Panc1 (cell line): ENCODE measurements around the gene GADL1. TPM values are rescaled to one million over a fixed set of nuclear protein-coding genes. Genes with fewer than 3 reads are reported as not detected.

Experiments used
- ATAC-seq: fragments of 200-7000 bp; cut with Tn5 transposase; 2 replicates; pipeline ENCODE4 v1.9.1; 2020; ENCODE audit warnings: mild to moderate bottlenecking, moderate library complexity
- BruUV-seq: library from RNA; stranded (reverse); fragments of 400-500 nt; replicated peaks from 2 replicates; lab custom pipeline; 2021; lab: Mats Ljungman, UMichigan
- CTCF ChIA-PET: fragments of 300-600 bp; sonication (Branson Sonifier 250); formaldehyde crosslinking; loops from one replicate; lab custom pipeline; 2022; ENCODE audit warnings: antibody characterized with exemption; lab: Charles Lee
- POLR2A ChIA-PET: fragments of 300-600 bp; sonication (Branson Sonifier 250); formaldehyde crosslinking; loops from one replicate; lab custom pipeline; 2022; ENCODE audit warnings: antibody characterized with exemption; lab: Charles Lee
- DNase-seq: peaks from one replicate; pipeline ENCODE4 v3.0.0-alpha.2; 2010; ENCODE audit warnings: low read depth, low spot score
- H3K27ac ChIP-seq: 2 replicates; pipeline ENCODE4 v1.5.1; 2011; ENCODE audit warnings: mild to moderate bottlenecking, low read length, inconsistent platforms
- H3K27me3 ChIP-seq: fragments of 200-500 bp; sonication (Bioruptor generic); 2 replicates; pipeline ENCODE4 v1.6.0; 2014; ENCODE audit warnings: low read length, inconsistent platforms; ENCODE audit not compliant: control insufficient read depth, insufficient read depth
- H3K36me3 ChIP-seq: fragments of 200-500 bp; sonication (Bioruptor generic); 2 replicates; pipeline ENCODE4 v1.5.1; 2014; ENCODE audit warnings: inconsistent platforms, mild to moderate bottlenecking, low read length, moderate library complexity; ENCODE audit not compliant: control insufficient read depth, insufficient read depth
- H3K4me1 ChIP-seq: 2 replicates; pipeline ENCODE4 v1.5.1; 2011; ENCODE audit warnings: inconsistent platforms, mild to moderate bottlenecking, low read length, moderate library complexity; ENCODE audit not compliant: control insufficient read depth, insufficient read depth
- H3K4me3 ChIP-seq, 2 experiments: 2 replicates each; pipeline ENCODE4 v1.5.1; 2011 to 2012; ENCODE audit warnings: low read depth in 2 of 2, low read length in 2 of 2, mild to moderate bottlenecking in 2 of 2, inconsistent platforms in 1 of 2, moderate library complexity in 1 of 2
- H3K9me3 ChIP-seq: fragments of 200-500 bp; sonication (Bioruptor generic); 2 replicates; pipeline ENCODE4 v1.5.1; 2014; ENCODE audit warnings: low read depth, mild to moderate bottlenecking, inconsistent platforms, low read length, moderate library complexity; ENCODE audit not compliant: control insufficient read depth, insufficient read depth
- POLR2AphosphoS5 ChIP-seq: IDR thresholded peaks from 2 replicates; pipeline ENCODE4 v1.6.1; 2012; ENCODE audit warnings: mild to moderate bottlenecking, low read depth, low read length, moderate library complexity
- SIN3A ChIP-seq: IDR thresholded peaks from 2 replicates; pipeline ENCODE4 v1.6.1; 2012; ENCODE audit warnings: low read depth, mild to moderate bottlenecking, low read length, moderate library complexity, borderline replicate concordance; ENCODE audit not compliant: insufficient read depth
- TCF7L2 ChIP-seq: IDR thresholded peaks from 2 replicates; pipeline ENCODE4 v1.6.1; 2011; ENCODE audit warnings: mild to moderate bottlenecking, low read depth, low read length, inconsistent platforms
- in situ Hi-C: cut with HindIII; loops from 2 replicates; pipeline ENCODE4 v1.10.0; 2016; ENCODE audit warnings: low sequenced_read_pairs, low pct_unique_long_range_greater_than_20kb
- intact Hi-C: fragments of 100-400 bp; cut with micrococcal nuclease; formaldehyde crosslinking; loops from one replicate; pipeline ENCODE4 v1.10.0; 2022; ENCODE audit not compliant: unreplicated experiment
- total RNA-seq: library from RNA; stranded (reverse); gene quantifications from one replicate; pipeline ENCODE4 v1.2.1, GENCODE V29; 2021; ENCODE audit not compliant: unreplicated experiment
- TF ChIP-seq, protein P1 (sequence below), 2 experiments: IDR thresholded peaks; 2 replicates each; pipeline ENCODE4 v1.6.1; 2011 to 2012; ENCODE audit warnings: low read depth in 2 of 2, control low read depth in 1 of 2, low read length in 1 of 2, mild to moderate bottlenecking in 1 of 2, moderate library complexity in 1 of 2; ENCODE audit not compliant: insufficient read depth in 1 of 2
- TF ChIP-seq, protein P2 (sequence below): fragments of 450-650 bp; IDR thresholded peaks from 2 replicates; pipeline ENCODE4 v1.5.1; 2017; ENCODE audit warnings: mild to moderate bottlenecking

GADL1 gene
- total RNA-seq, 1 experiment from 2014 or later: not detected

DNA sequence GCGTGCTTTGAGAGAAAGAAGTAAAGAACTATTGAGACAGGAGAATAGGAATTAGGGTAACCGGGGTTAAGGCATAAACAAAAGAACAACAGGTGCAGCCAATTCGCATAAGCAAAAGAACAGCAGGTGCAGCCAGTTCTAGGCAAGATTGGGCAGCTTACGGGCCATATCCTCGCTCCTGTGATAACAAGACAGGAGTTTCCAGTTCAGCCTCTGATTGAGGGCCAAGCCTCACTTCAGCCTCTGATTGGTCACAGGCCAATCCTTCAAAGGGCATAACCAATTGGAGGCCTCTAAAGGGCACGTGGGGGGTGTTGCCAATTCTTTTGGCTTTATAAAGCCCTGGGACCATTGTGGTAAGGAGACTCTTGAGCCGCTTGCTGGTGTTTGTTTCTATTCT lies 143.5 kb downstream of the GADL1 start:
- H3K4me1 ChIP-seq: peaks cover 9% of the 10 kb centered on the region
- H3K27me3 ChIP-seq: no peaks in the 10 kb centered on the region
- DNase-seq: no peak
- CTCF ChIA-PET: no interaction called here
- intact Hi-C loops (no loop called here), in situ Hi-C loops (no loop called here)
- H3K9me3 ChIP-seq: no peaks in the 10 kb centered on the region
- no peak for TF ChIP-seq TCF7L2
- TF ChIP-seq POLR2AphosphoS5: no peak
- TF ChIP-seq, protein P1, sequence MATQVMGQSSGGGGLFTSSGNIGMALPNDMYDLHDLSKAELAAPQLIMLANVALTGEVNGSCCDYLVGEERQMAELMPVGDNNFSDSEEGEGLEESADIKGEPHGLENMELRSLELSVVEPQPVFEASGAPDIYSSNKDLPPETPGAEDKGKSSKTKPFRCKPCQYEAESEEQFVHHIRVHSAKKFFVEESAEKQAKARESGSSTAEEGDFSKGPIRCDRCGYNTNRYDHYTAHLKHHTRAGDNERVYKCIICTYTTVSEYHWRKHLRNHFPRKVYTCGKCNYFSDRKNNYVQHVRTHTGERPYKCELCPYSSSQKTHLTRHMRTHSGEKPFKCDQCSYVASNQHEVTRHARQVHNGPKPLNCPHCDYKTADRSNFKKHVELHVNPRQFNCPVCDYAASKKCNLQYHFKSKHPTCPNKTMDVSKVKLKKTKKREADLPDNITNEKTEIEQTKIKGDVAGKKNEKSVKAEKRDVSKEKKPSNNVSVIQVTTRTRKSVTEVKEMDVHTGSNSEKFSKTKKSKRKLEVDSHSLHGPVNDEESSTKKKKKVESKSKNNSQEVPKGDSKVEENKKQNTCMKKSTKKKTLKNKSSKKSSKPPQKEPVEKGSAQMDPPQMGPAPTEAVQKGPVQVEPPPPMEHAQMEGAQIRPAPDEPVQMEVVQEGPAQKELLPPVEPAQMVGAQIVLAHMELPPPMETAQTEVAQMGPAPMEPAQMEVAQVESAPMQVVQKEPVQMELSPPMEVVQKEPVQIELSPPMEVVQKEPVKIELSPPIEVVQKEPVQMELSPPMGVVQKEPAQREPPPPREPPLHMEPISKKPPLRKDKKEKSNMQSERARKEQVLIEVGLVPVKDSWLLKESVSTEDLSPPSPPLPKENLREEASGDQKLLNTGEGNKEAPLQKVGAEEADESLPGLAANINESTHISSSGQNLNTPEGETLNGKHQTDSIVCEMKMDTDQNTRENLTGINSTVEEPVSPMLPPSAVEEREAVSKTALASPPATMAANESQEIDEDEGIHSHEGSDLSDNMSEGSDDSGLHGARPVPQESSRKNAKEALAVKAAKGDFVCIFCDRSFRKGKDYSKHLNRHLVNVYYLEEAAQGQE (IDR thresholded peaks at IDR 0.05; ENCODE audit: insufficient read depth in 1 of 2, low read depth in 2 of 2, low read length in 1 of 2): no peak
- TF ChIP-seq, protein P2, sequence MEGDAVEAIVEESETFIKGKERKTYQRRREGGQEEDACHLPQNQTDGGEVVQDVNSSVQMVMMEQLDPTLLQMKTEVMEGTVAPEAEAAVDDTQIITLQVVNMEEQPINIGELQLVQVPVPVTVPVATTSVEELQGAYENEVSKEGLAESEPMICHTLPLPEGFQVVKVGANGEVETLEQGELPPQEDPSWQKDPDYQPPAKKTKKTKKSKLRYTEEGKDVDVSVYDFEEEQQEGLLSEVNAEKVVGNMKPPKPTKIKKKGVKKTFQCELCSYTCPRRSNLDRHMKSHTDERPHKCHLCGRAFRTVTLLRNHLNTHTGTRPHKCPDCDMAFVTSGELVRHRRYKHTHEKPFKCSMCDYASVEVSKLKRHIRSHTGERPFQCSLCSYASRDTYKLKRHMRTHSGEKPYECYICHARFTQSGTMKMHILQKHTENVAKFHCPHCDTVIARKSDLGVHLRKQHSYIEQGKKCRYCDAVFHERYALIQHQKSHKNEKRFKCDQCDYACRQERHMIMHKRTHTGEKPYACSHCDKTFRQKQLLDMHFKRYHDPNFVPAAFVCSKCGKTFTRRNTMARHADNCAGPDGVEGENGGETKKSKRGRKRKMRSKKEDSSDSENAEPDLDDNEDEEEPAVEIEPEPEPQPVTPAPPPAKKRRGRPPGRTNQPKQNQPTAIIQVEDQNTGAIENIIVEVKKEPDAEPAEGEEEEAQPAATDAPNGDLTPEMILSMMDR: no peak
- no TSS peak for BruUV-seq
- no peaks in the 10 kb centered on the region for H3K36me3 ChIP-seq
- no peak overlapping the region for H3K4me3 ChIP-seq
- peak overlapping the region; percentile 34; the same call in 1 of the 2 replicates for H3K27ac ChIP-seq
- POLR2A ChIA-PET: no interaction called here
- no peak for ATAC-seq

DNA sequence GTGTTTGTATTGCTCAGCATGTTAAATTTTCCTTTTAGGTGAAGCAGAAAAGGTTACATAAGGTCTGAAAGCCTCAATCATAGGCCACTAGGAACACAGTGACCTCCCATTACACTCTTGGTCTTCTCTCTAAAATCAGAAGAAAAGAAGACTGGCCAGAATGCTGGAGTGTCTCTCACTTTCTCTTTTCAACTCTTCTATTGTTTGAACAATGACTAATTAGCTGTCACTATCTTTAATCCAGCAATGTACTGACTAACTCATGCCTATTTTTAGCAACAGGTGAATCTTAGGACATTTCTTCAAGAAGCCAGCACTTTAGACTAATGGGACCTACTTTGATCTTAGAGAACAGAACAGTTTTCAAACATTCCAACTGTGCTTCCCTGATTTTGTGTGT lies 145.2 kb downstream of the GADL1 start:
- Histone ChIP-seq H3K4me3 (no peak overlapping the region), H3K9me3 (no peaks in the 10 kb centered on the region), H3K4me1 (peaks cover 9% of the 10 kb centered on the region), H3K27me3 (no peaks in the 10 kb centered on the region), H3K27ac (peak overlapping the region; percentile 2; the same call in 1 of the 2 replicates), H3K36me3 (no peaks in the 10 kb centered on the region)
- in situ Hi-C loops (no loop called here), intact Hi-C loops (loop anchor here (5.0 to 10.0 kb wide), 3 partner anchors 47 to 707 kb away; no protein-coding TSS in a partner anchor)
- DNase-seq (no peak), ATAC-seq (no peak)
- TF ChIP-seq POLR2AphosphoS5 (no peak), TCF7L2 (no peak), SIN3A (no peak)
- TF ChIP-seq, protein P2: no peak
- TF ChIP-seq, protein P1 (IDR thresholded peaks at IDR 0.05; ENCODE audit: insufficient read depth in 1 of 2, low read depth in 2 of 2, low read length in 1 of 2): no peak
- no TSS peak for BruUV-seq
- CTCF ChIA-PET: no interaction called here
- POLR2A ChIA-PET: no interaction called here
